ENCODE results near the gene C10orf53.

C10orf53 gene

GRCh38 chr10:49652421-49653272, 26.8 kb upstream of the C10orf53 start:
- in situ Hi-C loops (cut with MboI; ENCODE audit: low pct_unique_long_range_greater_than_20kb, low sequenced_read_pairs, unreplicated experiment): no loop called here
- TF ChIP-seq, protein P1, sequence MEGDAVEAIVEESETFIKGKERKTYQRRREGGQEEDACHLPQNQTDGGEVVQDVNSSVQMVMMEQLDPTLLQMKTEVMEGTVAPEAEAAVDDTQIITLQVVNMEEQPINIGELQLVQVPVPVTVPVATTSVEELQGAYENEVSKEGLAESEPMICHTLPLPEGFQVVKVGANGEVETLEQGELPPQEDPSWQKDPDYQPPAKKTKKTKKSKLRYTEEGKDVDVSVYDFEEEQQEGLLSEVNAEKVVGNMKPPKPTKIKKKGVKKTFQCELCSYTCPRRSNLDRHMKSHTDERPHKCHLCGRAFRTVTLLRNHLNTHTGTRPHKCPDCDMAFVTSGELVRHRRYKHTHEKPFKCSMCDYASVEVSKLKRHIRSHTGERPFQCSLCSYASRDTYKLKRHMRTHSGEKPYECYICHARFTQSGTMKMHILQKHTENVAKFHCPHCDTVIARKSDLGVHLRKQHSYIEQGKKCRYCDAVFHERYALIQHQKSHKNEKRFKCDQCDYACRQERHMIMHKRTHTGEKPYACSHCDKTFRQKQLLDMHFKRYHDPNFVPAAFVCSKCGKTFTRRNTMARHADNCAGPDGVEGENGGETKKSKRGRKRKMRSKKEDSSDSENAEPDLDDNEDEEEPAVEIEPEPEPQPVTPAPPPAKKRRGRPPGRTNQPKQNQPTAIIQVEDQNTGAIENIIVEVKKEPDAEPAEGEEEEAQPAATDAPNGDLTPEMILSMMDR (IDR thresholded peaks at IDR 0.05; ENCODE audit: extremely low read depth, insufficient read depth, missing control alignments): no peak

DNA sequence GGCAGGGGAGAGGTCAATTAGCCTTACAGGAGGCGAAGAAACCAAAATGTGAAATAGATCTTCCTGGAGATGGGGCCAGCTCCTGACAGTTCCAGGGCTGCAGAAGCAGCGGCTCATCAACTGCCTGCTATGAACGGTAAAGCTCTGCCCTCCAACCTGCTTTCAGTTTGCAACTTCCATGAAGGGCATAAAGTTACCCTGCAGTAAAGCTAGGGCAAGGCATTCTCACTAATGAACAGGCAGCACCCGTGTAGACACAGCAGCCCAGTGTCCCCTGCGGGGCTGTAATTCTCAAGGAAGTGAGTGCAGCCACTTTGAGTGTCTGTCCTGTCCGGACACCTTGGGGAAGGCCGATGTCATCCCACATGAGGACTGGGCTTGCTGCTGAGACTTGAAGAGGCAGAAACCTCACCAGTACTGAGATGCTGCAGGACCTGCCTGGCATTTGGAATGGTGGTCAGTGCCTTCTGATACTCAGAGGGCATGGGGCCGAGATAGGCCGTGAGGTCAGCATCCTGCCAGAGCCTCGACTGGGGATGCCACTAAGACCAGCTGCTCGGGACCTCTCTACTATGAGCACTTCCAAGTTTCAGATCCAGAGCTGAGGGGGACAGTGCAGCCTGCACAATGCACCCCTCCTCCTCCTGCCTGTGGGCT, 26.1 kb upstream of the C10orf53 start:
- in situ Hi-C loops (cut with MboI; ENCODE audit: low pct_unique_long_range_greater_than_20kb, low sequenced_read_pairs, unreplicated experiment): no loop called here
- DNase-seq (ENCODE audit: low spot score): no peak
- TF ChIP-seq, protein P1 (IDR thresholded peaks at IDR 0.05; ENCODE audit: extremely low read depth, insufficient read depth, missing control alignments): no peak

More at GRCh38 chr10:49652421-49653272, 26.8 kb upstream of the C10orf53 start:
- DNase-seq (ENCODE audit: low spot score): no peak

GRCh38 chr10:49654036-49654693, 25.3 kb upstream of the C10orf53 start:
- TF ChIP-seq, protein P1 (IDR thresholded peaks at IDR 0.05; ENCODE audit: extremely low read depth, insufficient read depth, missing control alignments): no peak
- DNase-seq (ENCODE audit: low spot score): no peak
- in situ Hi-C loops (cut with MboI; ENCODE audit: low pct_unique_long_range_greater_than_20kb, low sequenced_read_pairs, unreplicated experiment): no loop called here

DNA sequence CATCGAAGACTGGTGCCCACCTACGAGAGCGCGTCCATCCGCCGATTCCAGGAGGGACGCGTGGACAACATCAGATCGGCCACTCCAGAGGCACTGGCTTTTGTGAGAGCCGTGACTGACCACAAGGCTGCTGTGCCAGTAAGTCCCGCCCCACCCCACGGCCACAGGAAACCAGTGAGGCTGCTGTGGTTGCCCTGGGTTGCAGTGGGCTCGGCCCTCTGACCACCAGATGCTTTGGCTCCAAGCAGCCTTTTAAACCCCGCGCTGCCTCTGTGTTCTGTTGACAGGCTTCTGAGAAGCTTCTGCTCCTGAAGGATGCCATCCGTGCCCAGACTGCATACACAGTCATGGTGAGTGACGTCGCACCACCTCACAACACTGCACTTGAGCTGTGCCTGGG, 24.4 kb upstream of the C10orf53 start:
- TF ChIP-seq, protein P1 (IDR thresholded peaks at IDR 0.05; ENCODE audit: extremely low read depth, insufficient read depth, missing control alignments): no peak
- in situ Hi-C loops (cut with MboI; ENCODE audit: low pct_unique_long_range_greater_than_20kb, low sequenced_read_pairs, unreplicated experiment): no loop called here
- DNase-seq (ENCODE audit: low spot score): no peak

- TF ChIP-seq, protein P1 (IDR thresholded peaks at IDR 0.05; ENCODE audit: extremely low read depth, insufficient read depth, missing control alignments): no peak
- in situ Hi-C loops (cut with MboI; ENCODE audit: low pct_unique_long_range_greater_than_20kb, low sequenced_read_pairs, unreplicated experiment): no loop called here
- no peak for DNase-seq (ENCODE audit: low spot score)
Observed at GRCh38 chr10:49656845-49657493, 22.5 kb upstream of the C10orf53 start.

- TF ChIP-seq, protein P1 (IDR thresholded peaks at IDR 0.05; ENCODE audit: extremely low read depth, insufficient read depth, missing control alignments): no peak
- DNase-seq (ENCODE audit: low spot score): no peak
- in situ Hi-C loops (cut with MboI; ENCODE audit: low pct_unique_long_range_greater_than_20kb, low sequenced_read_pairs, unreplicated experiment): no loop called here
Observed at GRCh38 chr10:49657606-49658005, 21.8 kb upstream of the C10orf53 start.
